Liver (tissue), 9 donors: ENCODE results near the gene JPT2. TPM values are rescaled to one million over a fixed set of nuclear protein-coding genes. Genes with fewer than 3 reads are reported as not detected.

ENCODE experiments used
- DNase-seq: peaks from one replicate; pipeline ENCODE4 v3.0.0-alpha.2; 2017; ENCODE audit warnings: low spot score
- H3K27ac ChIP-seq, 2 donors: one replicate each; pipeline ENCODE4 v1.7.0; 2013; ENCODE audit warnings: inconsistent platforms in 2 of 2, low read length in 2 of 2, control low read depth in 1 of 2, low read depth in 1 of 2, mild to moderate bottlenecking in 1 of 2
- H3K27me3 ChIP-seq, 4 donors: one replicate each; pipeline versions ENCODE4 v1.6.1 to v1.7.0; 2013; ENCODE audit warnings: low read length in 3 of 4, inconsistent platforms in 1 of 4, mild to moderate bottlenecking in 1 of 4, moderate library complexity in 1 of 4; ENCODE audit not compliant: control insufficient read depth in 4 of 4, insufficient read depth in 4 of 4
- H3K36me3 ChIP-seq, 4 donors: one replicate each; pipeline versions ENCODE4 v1.6.1 to v1.7.0; 2013; ENCODE audit warnings: low read length in 3 of 4, mild to moderate bottlenecking in 3 of 4, low read depth in 1 of 4, moderate library complexity in 1 of 4; ENCODE audit not compliant: control insufficient read depth in 4 of 4, insufficient read depth in 3 of 4
- H3K4me1 ChIP-seq, 4 donors: one replicate each; pipeline versions ENCODE4 v1.6.1 to v1.7.0; 2013; ENCODE audit warnings: low read length in 3 of 4, mild to moderate bottlenecking in 3 of 4, moderate library complexity in 1 of 4; ENCODE audit not compliant: control insufficient read depth in 4 of 4, insufficient read depth in 4 of 4
- H3K4me3 ChIP-seq, 3 donors: one replicate each; pipeline versions ENCODE4 v1.6.1 to v1.7.0; 2013; ENCODE audit warnings: low read length in 3 of 3, control low read depth in 1 of 3, low read depth in 1 of 3, mild to moderate bottlenecking in 1 of 3
- H3K9ac ChIP-seq, 2 donors: one replicate each; pipeline ENCODE4 v1.7.0; 2013; ENCODE audit warnings: low read length in 2 of 2, mild to moderate bottlenecking in 2 of 2, moderate library complexity in 2 of 2, control low read depth in 1 of 2, low read depth in 1 of 2
- H3K9me3 ChIP-seq, 4 donors: one replicate each; pipeline versions ENCODE4 v1.6.1 to v1.7.0; 2013; ENCODE audit warnings: low read length in 3 of 4; ENCODE audit not compliant: control insufficient read depth in 4 of 4
- ATF3 ChIP-seq: IDR thresholded peaks from 2 replicates; pipeline ENCODE4 v1.6.1; 2016; ENCODE audit warnings: antibody characterized with exemption
- CTCF ChIP-seq: fragments of 150-350 bp; IDR thresholded peaks from 2 replicates; pipeline ENCODE4 v1.5.1; 2017; ENCODE audit warnings: improper control_type of control experiment, low read depth, low read length; ENCODE audit not compliant: missing input control
- EGR1 ChIP-seq, 2 donors: IDR thresholded peaks; 2 replicates each; pipeline ENCODE4 v1.6.1; 2016 to 2018; ENCODE audit warnings: antibody characterized with exemption in 2 of 2, low read depth in 2 of 2
- FOXA1 ChIP-seq: IDR thresholded peaks from 2 replicates; pipeline ENCODE4 v1.6.1; 2016; ENCODE audit warnings: antibody characterized with exemption
- FOXA2 ChIP-seq: IDR thresholded peaks from 2 replicates; pipeline ENCODE4 v1.6.1; 2016; ENCODE audit warnings: antibody characterized with exemption
- GABPA ChIP-seq, 2 donors: IDR thresholded peaks in 1 of 2; conservative IDR thresholded peaks in 1 of 2; 2 replicates each; pipeline ENCODE4 v1.6.1; 2016; ENCODE audit warnings: antibody characterized with exemption in 2 of 2, mild to moderate bottlenecking in 1 of 2, moderate library complexity in 1 of 2
- HNF4A ChIP-seq, 2 donors: conservative IDR thresholded peaks; 2 replicates each; pipeline ENCODE4 v1.6.1; 2016; ENCODE audit warnings: antibody characterized with exemption in 2 of 2, mild to moderate bottlenecking in 2 of 2
- HNF4G ChIP-seq: IDR thresholded peaks from 2 replicates; pipeline ENCODE4 v1.6.1; 2016; ENCODE audit warnings: antibody characterized with exemption
- MAX ChIP-seq: IDR thresholded peaks from 2 replicates; pipeline ENCODE4 v1.6.1; 2016; ENCODE audit warnings: antibody characterized with exemption
- RAD21 ChIP-seq, 2 donors: IDR thresholded peaks; 2 replicates each; pipeline ENCODE4 v1.6.1; 2016; ENCODE audit warnings: antibody characterized with exemption in 2 of 2, mild to moderate bottlenecking in 2 of 2
- REST ChIP-seq: IDR thresholded peaks from 2 replicates; pipeline ENCODE4 v1.6.1; 2016; ENCODE audit warnings: antibody characterized with exemption, mild to moderate bottlenecking
- RXRA ChIP-seq, 2 donors: IDR thresholded peaks; 2 replicates each; pipeline ENCODE4 v1.6.1; 2017 to 2018; ENCODE audit warnings: antibody characterized with exemption in 2 of 2, mild to moderate bottlenecking in 1 of 2
- SP1 ChIP-seq: IDR thresholded peaks from 2 replicates; pipeline ENCODE4 v1.6.1; 2018; ENCODE audit warnings: antibody characterized with exemption, mild to moderate bottlenecking
- TAF1 ChIP-seq: conservative IDR thresholded peaks from 2 replicates; pipeline ENCODE4 v1.6.1; 2016; ENCODE audit warnings: antibody characterized with exemption, mild to moderate bottlenecking
- YY1 ChIP-seq: IDR thresholded peaks from 2 replicates; pipeline ENCODE4 v1.6.1; 2016; ENCODE audit warnings: antibody characterized with exemption, mild to moderate bottlenecking
- ZBTB33 ChIP-seq: IDR thresholded peaks from 2 replicates; pipeline ENCODE4 v1.6.1; 2016; ENCODE audit warnings: antibody characterized with exemption
- WGBS: extraction: QIAGEN DNeasy Blood & Tissue Kit; methylation state at CpG from one replicate; pipeline ENCODE4 v1.1.7; 2013; 5-methylcytosine and 5-hydroxymethylcytosine counted together
- polyA plus RNA-seq, 2 donors: library from polyadenylated mRNA; stranded (reverse) in 1 of 2; unstranded in 1 of 2; fragments of 200-250 nt in 1 of 2; fragments of >200 nt in 1 of 2; fragmentation: Nextera tagmentation in 1 of 2; extraction: Ambion mirVana in 1 of 2; gene quantifications; one replicate each; pipeline versions ENCODE4 v1.2.1 to v1.2.3, GENCODE V29; 2013 to 2015
- total RNA-seq, 2 donors: library from RNA; depleted of rRNA; stranded (reverse); fragments of >200 nt; gene quantifications; one replicate each; pipeline ENCODE4 v1.2.3, GENCODE V29; 2014
- donor health status: healthy.
- donor health status: healthy.
- donor health status: healthy.
- donor health status: healthy.
- donor health status: healthy.

Gene JPT2
- total and polyA plus RNA-seq, 4 donors: 7.4 to 32.6 (median 28.4) TPM

GRCh38 chr16:1638757-1639156 is 39.3 kb upstream of the JPT2 start (continued):
- TF ChIP-seq RXRA (IDR thresholded peaks at IDR 0.05): no peak
- TF ChIP-seq CTCF: no peak

- no peak overlapping the region for H3K27ac ChIP-seq
- WGBS: 87% methylated on average over 2 of the region's 2 CpGs
- DNase-seq: no peak
- TF ChIP-seq GABPA (IDR thresholded peaks at IDR 0.05 in 1 of 2, conservative IDR thresholded peaks at IDR 0.05 in 1 of 2): no peak
- no peak for TF ChIP-seq REST
- no peak for TF ChIP-seq HNF4A (conservative IDR thresholded peaks at IDR 0.05)
- TF ChIP-seq EGR1 (IDR thresholded peaks at IDR 0.05; ENCODE audit: low read depth in 2 of 2): no peak
- H3K27me3 ChIP-seq: no peaks in the 10 kb centered on the region
- H3K9me3 ChIP-seq: no peaks in the 10 kb centered on the region
- no peaks in the 10 kb centered on the region for H3K4me1 ChIP-seq
- H3K36me3 ChIP-seq: peaks cover 7 to 75% (median 35%) of the 10 kb centered on the region in 4 donors
- H3K9ac ChIP-seq: no peak overlapping the region
- H3K4me3 ChIP-seq: no peak overlapping the region
Measured at GRCh38 chr16:1639282-1639681, 38.8 kb upstream of the JPT2 start.

GRCh38 chr16:1639860-1640259 is 38.2 kb upstream of the JPT2 start:
- WGBS: 89% methylated on average over 11 of the region's 11 CpGs
- no peaks in the 10 kb centered on the region for H3K9me3 ChIP-seq
- TF ChIP-seq RXRA (IDR thresholded peaks at IDR 0.05): no peak
- TF ChIP-seq RAD21 (IDR thresholded peaks at IDR 0.05): no peak
- TF ChIP-seq TAF1: no peak
- no peak for TF ChIP-seq HNF4A (conservative IDR thresholded peaks at IDR 0.05)
- TF ChIP-seq FOXA2: no peak
- TF ChIP-seq SP1: no peak
- no peak for TF ChIP-seq ZBTB33
- TF ChIP-seq ATF3: no peak
- TF ChIP-seq GABPA (IDR thresholded peaks at IDR 0.05 in 1 of 2, conservative IDR thresholded peaks at IDR 0.05 in 1 of 2): no peak
- TF ChIP-seq HNF4G: no peak
- no peak for TF ChIP-seq EGR1 (IDR thresholded peaks at IDR 0.05; ENCODE audit: low read depth in 2 of 2)
- no peak for TF ChIP-seq MAX
- TF ChIP-seq FOXA1: no peak
- no peak for TF ChIP-seq YY1
- no peak overlapping the region for H3K27ac ChIP-seq
- no peak overlapping the region for H3K9ac ChIP-seq
- no peaks in the 10 kb centered on the region for H3K4me1 ChIP-seq
- H3K27me3 ChIP-seq: no peaks in the 10 kb centered on the region
- H3K4me3 ChIP-seq: no peak overlapping the region
- H3K36me3 ChIP-seq: peaks cover 7 to 74% (median 37%) of the 10 kb centered on the region in 4 donors
- no peak for DNase-seq
